Activated CD4-positive, alpha-beta T cell treated with anti-CD3 and anti-CD28 coated beads for 36 hours (primary cell): ENCODE results near the gene PRIM2. TPM values are rescaled to one million over a fixed set of nuclear protein-coding genes. Genes with fewer than 3 reads are reported as not detected.
"Not testable (repeated sequence)": the region's sequence is repeated elsewhere in the genome, so short reads cannot be mapped to it uniquely, and the experiment has no call there.

ENCODE experiments used
- ATAC-seq: fragments of 200-7000 bp; cut with Tn5 transposase; one replicate; pipeline ENCODE4 v1.10.0; 2021; ENCODE audit warnings: mild to moderate bottlenecking, moderate library complexity
- CTCF ChIA-PET: fragments of 350-600 bp; sonication (Branson Sonifier 250); formaldehyde crosslinking; loops from one replicate; lab custom pipeline; 2021; ENCODE audit warnings: antibody characterized with exemption; lab: Charles Lee
- POLR2A ChIA-PET: fragments of 350-600 bp; sonication (Branson Sonifier 250); formaldehyde crosslinking; loops from one replicate; lab custom pipeline; 2021; ENCODE audit warnings: antibody characterized with exemption, inconsistent platforms; lab: Charles Lee
- DNase-seq: peaks from one replicate; pipeline ENCODE4 v3.0.0-alpha.2; 2020
- H3K27ac Mint-ChIP-seq: one replicate; pipeline ENCODE4 v1.8.0; 2021; ENCODE audit warnings: mixed read lengths
- H3K27me3 Mint-ChIP-seq: one replicate; pipeline ENCODE4 v1.8.0; 2021; ENCODE audit warnings: mixed read lengths
- H3K36me3 Mint-ChIP-seq: one replicate; pipeline ENCODE4 v1.8.0; 2021; ENCODE audit warnings: low read depth, mixed read lengths
- H3K4me1 Mint-ChIP-seq: one replicate; pipeline ENCODE4 v1.8.0; 2021; ENCODE audit warnings: mixed read lengths
- H3K4me3 Mint-ChIP-seq: one replicate; pipeline ENCODE4 v1.8.0; 2021; ENCODE audit warnings: mild to moderate bottlenecking, moderate library complexity, mixed read lengths
- H3K9me3 Mint-ChIP-seq: one replicate; pipeline ENCODE4 v1.8.0; 2021; ENCODE audit warnings: low read depth, mixed read lengths
- intact Hi-C, 2 experiments: fragments of 100-400 bp; cut with DNase I in 1 of 2; cut with micrococcal nuclease in 1 of 2; formaldehyde crosslinking; loops; one replicate each; pipeline versions ENCODE4 v1.14.2 to v1.15.1; 2022 to 2024; cut with DNase I, micrococcal nuclease
- total RNA-seq, 2 experiments: library from RNA; stranded (reverse); gene quantifications; one replicate each; pipeline ENCODE4 v1.2.3, GENCODE V29; 2021

Gene PRIM2
- total RNA-seq, 2 experiments from 2014 or later: 36.4 to 42.3 TPM

GRCh38 chr6:57368965-57369731 lies 51.7 kb downstream of the PRIM2 start:
- peaks cover 13% of the 10 kb centered on the region for H3K4me1 Mint-ChIP-seq
- peaks cover 21% of the 10 kb centered on the region for H3K36me3 Mint-ChIP-seq
- intact Hi-C loops, CTCF ChIA-PET, H3K9me3 Mint-ChIP-seq, H3K4me3 Mint-ChIP-seq, H3K27me3 Mint-ChIP-seq, POLR2A ChIA-PET, DNase-seq, H3K27ac Mint-ChIP-seq: not testable (repeated sequence)
- ATAC-seq: peak; percentile 85

GRCh38 chr6:57371779-57372178 lies 54.3 kb downstream of the PRIM2 start:
- intact Hi-C loops, ATAC-seq, DNase-seq, H3K27me3 Mint-ChIP-seq, CTCF ChIA-PET, H3K4me3 Mint-ChIP-seq, POLR2A ChIA-PET, H3K27ac Mint-ChIP-seq, H3K9me3 Mint-ChIP-seq: not testable (repeated sequence)
- Mint-ChIP-seq H3K4me1 (peaks cover 13% of the 10 kb centered on the region), H3K36me3 (peaks cover 25% of the 10 kb centered on the region)

DNA sequence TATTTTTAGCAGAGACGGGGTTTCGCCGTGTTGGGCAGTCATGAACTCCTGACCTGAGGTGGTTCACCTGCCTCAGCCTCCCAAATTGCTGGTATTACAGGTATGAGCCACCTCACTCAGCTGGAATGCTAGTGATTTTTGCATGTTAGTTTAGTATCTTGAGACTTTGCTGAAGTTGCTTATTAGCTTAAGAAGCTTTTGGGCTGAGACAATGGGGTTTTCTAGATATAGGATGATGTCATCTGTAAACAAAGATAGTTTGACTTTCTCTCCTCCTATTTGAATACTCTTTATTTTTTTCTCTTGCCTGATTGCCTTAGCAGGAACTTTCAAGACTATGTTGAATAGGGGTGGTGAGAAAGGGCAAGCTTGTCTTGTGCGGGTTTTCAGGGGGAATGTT lies 57.3 kb downstream of the PRIM2 start:
- DNase-seq, intact Hi-C loops, H3K27me3 Mint-ChIP-seq, H3K4me3 Mint-ChIP-seq, POLR2A ChIA-PET, CTCF ChIA-PET, H3K27ac Mint-ChIP-seq, H3K4me1 Mint-ChIP-seq, ATAC-seq, H3K9me3 Mint-ChIP-seq: not testable (repeated sequence)
- H3K36me3 Mint-ChIP-seq: peaks cover 21% of the 10 kb centered on the region

GRCh38 chr6:57376083-57376482 lies 58.7 kb downstream of the PRIM2 start:
- ATAC-seq, H3K27ac Mint-ChIP-seq, H3K27me3 Mint-ChIP-seq, H3K4me3 Mint-ChIP-seq, POLR2A ChIA-PET, H3K9me3 Mint-ChIP-seq, DNase-seq, H3K4me1 Mint-ChIP-seq, intact Hi-C loops: not testable (repeated sequence)
- CTCF ChIA-PET: interaction anchor here (0.6 kb wide), 1 partner anchor 146 kb away, joined by 3 read pairs; no protein-coding TSS in a partner anchor
- H3K36me3 Mint-ChIP-seq: peaks cover 28% of the 10 kb centered on the region

GRCh38 chr6:57389038-57389592 lies 71.7 kb downstream of the PRIM2 start:
- ATAC-seq, CTCF ChIA-PET, intact Hi-C loops, H3K27ac Mint-ChIP-seq, H3K27me3 Mint-ChIP-seq, DNase-seq, H3K4me3 Mint-ChIP-seq, H3K4me1 Mint-ChIP-seq, POLR2A ChIA-PET: not testable (repeated sequence)
- Mint-ChIP-seq H3K36me3 (peaks cover 31% of the 10 kb centered on the region), H3K9me3 (peaks cover 11% of the 10 kb centered on the region)

DNA sequence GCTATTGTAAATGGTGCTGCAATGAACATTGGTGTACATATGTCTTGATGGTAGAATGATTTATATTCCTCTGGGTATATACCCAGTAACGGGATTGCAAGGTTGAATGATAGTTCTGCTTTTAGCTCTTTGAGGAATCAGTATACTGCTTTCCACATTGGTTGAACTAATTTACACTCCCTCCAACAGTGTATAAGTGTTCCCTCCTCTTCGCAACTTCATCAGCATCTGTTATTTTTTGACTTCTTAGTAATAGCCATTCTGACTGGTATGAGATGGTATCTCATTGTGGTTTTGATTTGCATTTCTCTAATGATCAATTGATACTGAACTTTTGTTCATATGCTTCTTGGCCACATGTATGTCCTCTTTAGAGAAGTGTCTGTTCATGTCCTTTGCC lies 73.4 kb downstream of the PRIM2 start:
- H3K9me3 Mint-ChIP-seq: peaks cover 11% of the 10 kb centered on the region
- H3K4me3 Mint-ChIP-seq, H3K27me3 Mint-ChIP-seq, CTCF ChIA-PET, ATAC-seq, H3K27ac Mint-ChIP-seq, H3K4me1 Mint-ChIP-seq, DNase-seq, intact Hi-C loops, POLR2A ChIA-PET: not testable (repeated sequence)
- peaks cover 44% of the 10 kb centered on the region for H3K36me3 Mint-ChIP-seq

GRCh38 chr6:57392047-57392446 lies 74.6 kb downstream of the PRIM2 start:
- H3K9me3 Mint-ChIP-seq: peaks cover 21% of the 10 kb centered on the region
- H3K4me3 Mint-ChIP-seq, H3K27ac Mint-ChIP-seq, CTCF ChIA-PET, intact Hi-C loops, H3K27me3 Mint-ChIP-seq, H3K4me1 Mint-ChIP-seq, POLR2A ChIA-PET, DNase-seq, ATAC-seq: not testable (repeated sequence)
- peaks cover 53% of the 10 kb centered on the region for H3K36me3 Mint-ChIP-seq

- CTCF ChIA-PET, H3K4me1 Mint-ChIP-seq, intact Hi-C loops, H3K27me3 Mint-ChIP-seq, POLR2A ChIA-PET, H3K27ac Mint-ChIP-seq, ATAC-seq, H3K4me3 Mint-ChIP-seq, DNase-seq, H3K9me3 Mint-ChIP-seq: not testable (repeated sequence)
- H3K36me3 Mint-ChIP-seq: peaks cover 19% of the 10 kb centered on the region
Measured at GRCh38 chr6:57419341-57419740, 101.9 kb downstream of the PRIM2 start.

GRCh38 chr6:57421503-57421902 lies 104.1 kb downstream of the PRIM2 start:
- Mint-ChIP-seq H3K9me3 (no peaks in the 10 kb centered on the region), H3K27ac (no peak overlapping the region), H3K4me1 (no peaks in the 10 kb centered on the region), H3K4me3 (no peak overlapping the region), H3K27me3 (no peaks in the 10 kb centered on the region), H3K36me3 (peaks cover 13% of the 10 kb centered on the region)
- CTCF ChIA-PET: no interaction called here
- intact Hi-C loops: no loop called here
- DNase-seq (no peak), ATAC-seq (no peak)
- POLR2A ChIA-PET: no interaction called here

- Mint-ChIP-seq H3K9me3 (no peaks in the 10 kb centered on the region), H3K4me1 (no peaks in the 10 kb centered on the region), H3K36me3 (peaks cover 7% of the 10 kb centered on the region), H3K27ac (no peak overlapping the region), H3K27me3 (no peaks in the 10 kb centered on the region), H3K4me3 (no peak overlapping the region)
- ATAC-seq (no peak), DNase-seq (no peak)
- ChIA-PET POLR2A (interaction anchor here (0.7 kb wide), 1 partner anchor 533 kb away, joined by 3 read pairs; no protein-coding TSS in a partner anchor), CTCF (no interaction called here)
- intact Hi-C loops: no loop called here
Measured at GRCh38 chr6:57423468-57423867, 106.0 kb downstream of the PRIM2 start.

GRCh38 chr6:57431742-57432141 lies 114.3 kb downstream of the PRIM2 start:
- CTCF ChIA-PET: interaction anchor here (1.1 kb wide), 1 partner anchor 116 kb away, joined by 3 read pairs; no protein-coding TSS in a partner anchor
- Mint-ChIP-seq H3K4me1 (peaks cover 14% of the 10 kb centered on the region), H3K27ac (peak overlapping the region; percentile 28), H3K36me3 (peaks cover 12% of the 10 kb centered on the region)
- ATAC-seq, H3K9me3 Mint-ChIP-seq, H3K27me3 Mint-ChIP-seq, DNase-seq, intact Hi-C loops, H3K4me3 Mint-ChIP-seq, POLR2A ChIA-PET: not testable (repeated sequence)

GRCh38 chr6:57432157-57432556 lies 114.7 kb downstream of the PRIM2 start:
- Mint-ChIP-seq H3K27ac (no peak overlapping the region), H3K27me3 (no peaks in the 10 kb centered on the region), H3K4me1 (peaks cover 14% of the 10 kb centered on the region), H3K9me3 (no peaks in the 10 kb centered on the region), H3K36me3 (peaks cover 12% of the 10 kb centered on the region), H3K4me3 (no peak overlapping the region)
- POLR2A ChIA-PET: no interaction called here
- no peak for DNase-seq
- intact Hi-C loops: no loop called here
- ATAC-seq: no peak
- CTCF ChIA-PET: interaction anchor here (1.1 kb wide), 1 partner anchor 116 kb away, joined by 3 read pairs; no protein-coding TSS in a partner anchor
